ENCODE measurements around the gene MEGF8. TPM values are rescaled to one million over a fixed set of nuclear protein-coding genes. Genes with fewer than 3 reads are reported as not detected.

MEGF8 gene
- total and polyA plus RNA-seq, 2 of the 8 experiments (the other 6 are each of a cell fraction or from before 2014, with no cell fraction given): 13.0 to 23.7 TPM

- Histone ChIP-seq H3K79me1 (ENCODE audit: low read depth, low read length) (peaks cover 7% of the 10 kb centered on the region), H4K91ac (replicated peaks; ENCODE audit: insufficient read length, low read length) (no peak overlapping the region), H3K79me2 (ENCODE audit: control insufficient read depth in 1 of 2, insufficient read depth in 2 of 2, low read length in 2 of 2) (peaks cover 0 to 4% of the 10 kb centered on the region in 2 experiments; a peak in 1 of 4 replicates), H3K18ac (ENCODE audit: extremely low read depth, low read length) (no peak overlapping the region), H2BK15ac (ENCODE audit: low read length) (no peak overlapping the region), H2BK12ac (ENCODE audit: low read depth, low read length) (no peak overlapping the region), H2BK120ac (replicated peaks; ENCODE audit: low read depth, low read length) (no peak overlapping the region), H3K9me3 (ENCODE audit: insufficient read depth in 2 of 2, low read depth in 1 of 2, low read length in 1 of 2) (no peaks in the 10 kb centered on the region), H3K4me2 (ENCODE audit: insufficient read depth in 1 of 2, low read depth in 2 of 2, low read length in 2 of 2) (no peak overlapping the region; a peak in 1 of 4 replicates), H3K27ac (ENCODE audit: low read depth, low read length) (no peak overlapping the region), H3K23ac (ENCODE audit: insufficient read length) (no peak overlapping the region), H4K8ac (ENCODE audit: extremely low read depth, insufficient read depth, low read length) (no peak overlapping the region), H3K27me3 (replicated peaks in 1 of 4; ENCODE audit: control insufficient read depth in 3 of 4, extremely low read depth in 1 of 4, insufficient read depth in 3 of 4, low read length in 3 of 4) (no peaks in the 10 kb centered on the region), H3K36me3 (ENCODE audit: control insufficient read depth in 2 of 4, insufficient read depth in 4 of 4, low read length in 3 of 4) (peaks cover 0 to 6% (median 4%) of the 10 kb centered on the region in 4 experiments; a peak in 2 of 8 replicates), H4K20me1 (replicated peaks in 1 of 2; ENCODE audit: control insufficient read depth in 1 of 2, insufficient read depth in 2 of 2, low read length in 2 of 2) (peaks cover 0 to 7% of the 10 kb centered on the region in 2 experiments), H3K9ac (replicated peaks in 1 of 4; ENCODE audit: extremely low read depth in 1 of 4, low read depth in 3 of 4, low read length in 3 of 4) (no peak overlapping the region), H3K14ac (ENCODE audit: insufficient read length) (no peak overlapping the region), H4K5ac (ENCODE audit: insufficient read length, low read depth, low read length) (no peak overlapping the region), H2AFZ (ENCODE audit: low read length) (no peak overlapping the region), H2BK20ac (ENCODE audit: low read length) (no peak overlapping the region), H2BK5ac (ENCODE audit: low read depth, low read length) (no peak overlapping the region), H3K56ac (replicated peaks; ENCODE audit: insufficient read length, low read depth, low read length) (no peak overlapping the region), H3K4me3 (ENCODE audit: extremely low read depth in 1 of 4, insufficient read depth in 2 of 4, low read depth in 3 of 4, low read length in 4 of 4) (no peak overlapping the region), H3K23me2 (ENCODE audit: low read depth, low read length) (peaks cover 21% of the 10 kb centered on the region), H2AK5ac (ENCODE audit: low read depth, low read length) (no peak overlapping the region), H3K4me1 (replicated peaks in 1 of 4; ENCODE audit: control insufficient read depth in 3 of 4, insufficient read depth in 4 of 4, low read length in 3 of 4) (peaks cover 9 to 33% (median 21%) of the 10 kb centered on the region in 4 experiments), H3K4ac (replicated peaks; ENCODE audit: insufficient read length, low read depth, low read length) (no peak overlapping the region)
- no peak for TF ChIP-seq CTCF (IDR thresholded peaks at IDR 0.05; ENCODE audit: control extremely low read depth in 1 of 3, insufficient read depth in 1 of 3, low read depth in 1 of 3, low read length in 3 of 3)
- no peak for TF ChIP-seq CHD1 (IDR thresholded peaks at IDR 0.05; ENCODE audit: low read depth, low read length)
- TF ChIP-seq CHD2 (IDR thresholded peaks at IDR 0.05; ENCODE audit: low read length): no peak
- CTCF ChIA-PET (ENCODE audit: partially characterized antibody): interaction anchor here (0.6 to 7.4 kb wide), 19 partner anchors 8 to 922 kb away, joined by 3 to 260 read pairs (median 6); partner anchors contain the start of genes CIC, ERF, GSK3A and ZNF526
- POLR2A ChIA-PET (ENCODE audit: partially characterized antibody): interaction anchor here (0.9 to 6.5 kb wide), 8 partner anchors 8 to 50 kb away, joined by 3 to 68 read pairs (median 12); partner anchors contain the start of genes CIC, ERF, PAFAH1B3 and PRR19
- FAIRE-seq (no peak), DNase-seq (ENCODE audit: low read depth in 1 of 2, low spot score in 2 of 2) (no peak)
- WGBS, 2 experiments (ENCODE audit: extremely low coverage in 1 of 2, insufficient coverage in 1 of 2, insufficient read length in 1 of 2, insufficient replicate concordance in 2 of 2, low coverage in 1 of 2, low lambda C conversion rate in 2 of 2, missing lambda C conversion rate in 1 of 2): 82% methylated on average over 5 of the region's 5 CpGs; no CpG with 5 or more reads in 1 of the 2 experiments
Observed at GRCh38 chr19:42278452-42279154, 46.8 kb upstream of the MEGF8 start.
